Colonic mucosa (tissue), 4 donors: ENCODE data around the gene NOP9. TPM values are rescaled to one million over a fixed set of nuclear protein-coding genes. Genes with fewer than 3 reads are reported as not detected.

ENCODE experiments used
- DNase-seq: peaks from one replicate; pipeline ENCODE4 v3.0.0-alpha.2; 2020
- H3K27ac ChIP-seq: fragments of 200-600 bp; one replicate; pipeline ENCODE4 v1.8.0; 2021
- H3K27me3 ChIP-seq: fragments of 200-600 bp; one replicate; pipeline ENCODE4 v1.8.0; 2021
- H3K36me3 ChIP-seq: fragments of 200-600 bp; one replicate; pipeline ENCODE4 v1.8.0; 2021
- H3K4me1 ChIP-seq: fragments of 200-600 bp; one replicate; pipeline ENCODE4 v1.8.0; 2021; ENCODE audit warnings: mild to moderate bottlenecking
- H3K4me3 ChIP-seq: fragments of 200-600 bp; one replicate; pipeline ENCODE4 v1.8.0; 2021
- H3K9ac ChIP-seq, 2 donors: one replicate each; pipeline ENCODE4 v1.7.0; 2013; ENCODE audit warnings: control low read depth in 2 of 2, low read depth in 2 of 2, low read length in 2 of 2
- H3K9me3 ChIP-seq: fragments of 200-600 bp; one replicate; pipeline ENCODE4 v1.8.0; 2021
- CTCF ChIP-seq: fragments of 200-600 bp; IDR thresholded peaks from one replicate; pipeline ENCODE4 v1.8.0; 2022; ENCODE audit warnings: antibody characterized with exemption, mild to moderate bottlenecking
- intact Hi-C: fragments of 100-400 bp; cut with DNase I; formaldehyde crosslinking; loops from one replicate; pipeline ENCODE4 v1.14.1; 2022
- total RNA-seq, 2 donors: library from RNA; stranded (reverse); fragmentation: NEBNext Ultra II Directional in 1 of 2; extraction: Animal tissue kit (Norgen Biotek cat#: 25700) in 1 of 2; gene quantifications; one replicate each; pipeline ENCODE4 v1.2.1, GENCODE V29; 2021
- donor health status: healthy.
- donor health status: DM: no; HTN: no; CAD: no.
- donor health status: DM: no; HTN: no; CAD: no.

Gene NOP9
- total RNA-seq, 2 donors from 2014 or later = 23.8 to 49.8 TPM

DNA sequence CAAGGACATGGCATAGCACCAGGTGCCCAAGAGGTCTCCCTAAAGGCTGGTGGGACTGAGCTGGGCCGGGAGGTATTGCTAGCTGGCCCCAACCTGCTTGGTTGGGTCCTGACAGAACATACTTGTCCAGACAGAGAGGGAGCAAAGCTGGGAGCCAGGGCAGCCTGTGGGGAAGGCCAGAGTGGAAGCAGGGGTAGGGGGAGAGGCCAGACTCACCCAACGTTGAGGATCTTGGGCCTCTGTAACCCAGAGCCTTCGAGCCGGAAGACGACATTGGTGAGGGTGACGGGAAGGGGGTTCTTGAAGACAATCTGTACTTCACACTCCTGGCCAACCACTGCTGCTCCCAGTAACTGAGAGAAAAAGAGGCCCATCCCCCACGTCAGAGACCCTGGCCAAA, 45.7 kb upstream of the NOP9 start:
- no peaks in the 10 kb centered on the region for H3K27me3 ChIP-seq
- intact Hi-C loops = no loop called here
- no peaks in the 10 kb centered on the region for H3K9me3 ChIP-seq
- no peak overlapping the region for H3K9ac ChIP-seq
- no peak for DNase-seq
- no peak overlapping the region for H3K4me3 ChIP-seq
- no peak for TF ChIP-seq CTCF
- no peaks in the 10 kb centered on the region for H3K36me3 ChIP-seq
- H3K4me1 ChIP-seq = no peaks in the 10 kb centered on the region
- no peak overlapping the region for H3K27ac ChIP-seq

- intact Hi-C loops = no loop called here
- no peaks in the 10 kb centered on the region for H3K4me1 ChIP-seq
- no peak for TF ChIP-seq CTCF
- H3K9me3 ChIP-seq = no peaks in the 10 kb centered on the region
- no peak overlapping the region for H3K4me3 ChIP-seq
- no peak overlapping the region for H3K9ac ChIP-seq
- H3K36me3 ChIP-seq = no peaks in the 10 kb centered on the region
- no peak overlapping the region for H3K27ac ChIP-seq
- H3K27me3 ChIP-seq = no peaks in the 10 kb centered on the region
- no peak for DNase-seq
Observed at GRCh38 chr14:24254630-24255392, 44.8 kb upstream of the NOP9 start.

GRCh38 chr14:24255438-24255837, 44.2 kb upstream of the NOP9 start:
- Histone ChIP-seq H3K4me1 (no peaks in the 10 kb centered on the region), H3K36me3 (no peaks in the 10 kb centered on the region), H3K27ac (no peak overlapping the region), H3K27me3 (no peaks in the 10 kb centered on the region), H3K9ac (no peak overlapping the region), H3K4me3 (no peak overlapping the region), H3K9me3 (no peaks in the 10 kb centered on the region)
- intact Hi-C loops = no loop called here
- no peak for TF ChIP-seq CTCF
- no peak for DNase-seq

- no peak for TF ChIP-seq CTCF
- Histone ChIP-seq H3K9ac (no peak overlapping the region), H3K27ac (no peak overlapping the region), H3K36me3 (no peaks in the 10 kb centered on the region), H3K27me3 (no peaks in the 10 kb centered on the region), H3K4me1 (no peaks in the 10 kb centered on the region), H3K9me3 (no peaks in the 10 kb centered on the region), H3K4me3 (no peak overlapping the region)
- no peak for DNase-seq
- intact Hi-C loops = no loop called here
Observed at GRCh38 chr14:24255931-24256711, 43.5 kb upstream of the NOP9 start.

- Histone ChIP-seq H3K36me3 (no peaks in the 10 kb centered on the region), H3K27me3 (no peaks in the 10 kb centered on the region), H3K9ac (no peak overlapping the region), H3K9me3 (no peaks in the 10 kb centered on the region), H3K4me1 (no peaks in the 10 kb centered on the region), H3K4me3 (no peak overlapping the region), H3K27ac (no peak overlapping the region)
- no peak for TF ChIP-seq CTCF
- intact Hi-C loops = no loop called here
- no peak for DNase-seq
Observed at GRCh38 chr14:24256960-24257359, 42.7 kb upstream of the NOP9 start.
